ENCODE data around the gene LRRC4B. TPM values are rescaled to one million over a fixed set of nuclear protein-coding genes. Genes with fewer than 3 reads are reported as not detected.

The LRRC4B gene
- total RNA-seq, 2 experiments from 2014 or later: not detected

GRCh38 chr19:50573741-50574461 lies 5.7 kb upstream of the LRRC4B start:
- CTCF ChIA-PET: interaction anchor here (1.8 kb wide), 1 partner anchor 18 kb away, joined by 5 read pairs; no protein-coding TSS in a partner anchor
- POLR2A ChIA-PET: no interaction called here

DNA sequence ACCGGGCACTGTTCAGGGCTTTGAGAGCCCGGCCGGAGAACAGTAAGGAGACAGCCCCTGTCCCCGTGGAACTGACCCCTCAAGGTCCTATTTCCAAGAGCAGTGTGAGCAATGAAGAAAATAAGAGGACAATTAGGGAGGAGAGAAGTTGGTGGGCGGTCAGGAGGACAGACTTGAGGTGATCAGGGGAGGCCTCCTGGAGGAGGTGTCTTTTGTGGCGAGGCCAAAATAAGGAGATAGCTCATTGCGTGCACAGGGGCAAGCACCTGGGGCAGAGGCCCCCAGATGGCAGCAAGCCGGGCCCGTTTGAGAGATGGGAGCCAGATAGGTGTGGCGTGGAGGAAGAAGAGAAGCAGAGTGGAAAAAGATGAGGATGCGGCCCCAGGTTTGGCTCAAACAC lies 2.8 kb upstream of the LRRC4B start:
- POLR2A ChIA-PET: interaction anchor here (0.6 kb wide), 1 partner anchor 187 kb away, joined by 3 read pairs; no protein-coding TSS in a partner anchor
- CTCF ChIA-PET: interaction anchor here (1.0 kb wide), 1 partner anchor 15 kb away, joined by 3 read pairs; no protein-coding TSS in a partner anchor

DNA sequence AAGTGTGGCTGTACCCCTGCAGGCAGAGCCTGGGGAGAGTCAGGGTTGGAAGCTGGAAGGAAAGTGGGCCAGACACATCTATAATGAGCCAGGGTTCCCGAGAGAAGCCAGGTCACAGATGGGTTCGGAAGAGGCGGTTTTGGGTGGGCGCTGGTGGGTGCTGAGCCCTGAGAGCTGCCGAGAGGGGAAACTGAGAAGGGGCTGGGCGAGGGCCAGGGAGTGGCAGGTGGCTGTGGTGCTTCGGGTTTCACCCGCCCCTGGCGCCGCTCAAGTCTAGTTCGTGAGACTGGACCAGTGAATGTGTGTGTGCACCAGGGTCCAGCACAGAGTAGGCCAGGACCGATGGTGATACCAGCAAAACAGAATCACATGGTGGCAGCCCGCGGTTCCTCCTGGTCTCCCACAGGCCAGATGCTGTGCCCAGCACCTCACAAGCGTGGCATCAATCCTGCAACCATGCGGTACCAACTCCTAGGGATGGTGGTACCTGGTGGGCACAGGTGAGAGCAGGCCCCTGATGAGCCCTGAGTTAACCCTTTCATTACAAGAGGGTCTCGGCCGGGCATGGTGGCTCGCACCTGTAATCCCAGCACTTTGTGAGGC lies 1.8 kb upstream of the LRRC4B start:
- CTCF ChIA-PET: interaction anchor here (1.0 kb wide), 1 partner anchor 14 kb away, joined by 3 read pairs; no protein-coding TSS in a partner anchor
- POLR2A ChIA-PET: no interaction called here

DNA sequence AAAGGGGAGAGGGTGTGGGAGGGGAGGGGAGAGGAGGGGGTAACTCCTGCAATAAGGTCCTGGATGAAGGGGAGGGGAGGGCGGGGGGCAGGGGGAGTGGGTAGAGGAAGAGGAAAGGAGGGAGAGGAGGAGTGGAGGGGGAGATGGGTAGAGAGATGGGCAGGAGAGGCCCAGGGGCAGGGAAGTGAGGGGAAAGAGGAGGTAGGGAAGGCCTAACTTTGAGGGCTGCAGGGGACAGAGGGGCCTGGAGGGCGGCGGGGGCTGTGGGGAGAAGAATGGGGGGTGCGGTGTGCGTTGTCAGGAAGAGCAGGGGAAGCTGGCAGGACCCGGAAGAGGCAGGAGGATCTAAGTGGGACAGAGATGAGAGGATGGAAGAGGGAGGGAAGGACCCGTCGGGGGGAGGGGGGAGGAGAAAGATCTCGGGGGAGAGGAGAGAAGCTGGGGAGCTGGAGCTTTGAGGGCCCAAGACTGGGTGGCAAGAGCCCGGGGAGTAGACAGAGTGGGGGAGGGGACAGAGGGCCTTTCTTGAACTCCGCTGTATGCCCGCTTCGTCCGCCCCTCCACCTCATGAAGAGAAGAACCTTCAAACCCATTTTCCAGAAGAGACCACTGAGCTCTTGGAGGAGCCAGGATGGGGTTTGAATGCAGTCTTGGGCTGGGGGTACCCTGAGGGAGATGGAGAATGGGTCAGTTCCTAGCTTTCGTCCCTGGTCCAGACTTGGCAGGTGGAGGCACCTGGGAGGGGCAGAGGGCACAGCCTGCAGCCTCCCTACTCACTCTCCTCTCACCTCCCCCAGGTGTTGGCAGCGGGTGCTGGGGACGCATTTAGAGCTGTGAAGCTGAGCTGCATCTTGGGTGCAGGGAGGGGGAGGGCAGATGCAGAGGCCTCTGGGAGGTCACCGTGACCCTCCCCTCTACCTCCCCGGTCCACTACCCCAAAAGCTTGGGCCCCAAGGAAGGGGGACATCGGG lies 778 bp upstream of the LRRC4B start:
- CTCF ChIA-PET: no interaction called here
- POLR2A ChIA-PET: no interaction called here

DNA sequence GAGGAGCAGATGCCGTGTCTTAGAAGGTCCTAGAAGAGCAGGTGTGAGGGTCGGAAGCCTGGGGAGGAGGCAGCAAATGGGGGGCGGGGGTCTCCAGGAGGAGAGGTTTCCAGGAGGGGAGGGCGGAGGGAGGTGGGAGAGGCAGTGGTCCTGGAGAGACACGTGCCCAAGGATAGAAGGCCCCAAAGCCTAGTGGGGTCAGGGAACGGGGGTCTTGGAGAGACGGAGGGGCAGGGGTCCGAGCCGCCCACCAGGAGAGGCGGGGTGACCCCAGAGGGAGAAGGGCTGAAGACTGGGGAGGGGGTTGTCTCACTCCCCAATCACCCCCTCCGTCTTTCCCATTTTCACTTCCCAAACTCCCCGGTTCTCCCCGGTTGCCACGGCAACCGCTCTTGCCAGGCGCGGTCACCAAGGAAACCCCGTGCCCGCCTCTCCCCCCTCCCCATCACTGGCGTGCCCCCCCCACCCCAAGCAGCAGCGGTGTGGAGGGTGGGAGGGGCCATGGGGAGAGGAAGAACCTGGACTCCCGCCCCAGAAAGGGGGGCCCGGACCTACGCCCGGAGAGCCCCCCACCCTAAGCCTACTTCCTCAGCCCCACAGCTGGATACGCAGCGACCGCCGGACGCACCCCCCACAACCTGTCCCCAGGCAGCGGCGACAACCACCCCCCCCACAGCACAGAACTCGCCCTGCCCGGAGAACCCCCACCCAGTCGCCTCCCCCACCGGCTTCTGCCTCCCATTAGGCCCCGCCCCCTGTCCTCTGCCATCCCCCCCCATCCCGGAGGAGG lies 988 bp downstream of the LRRC4B start:
- ChIA-PET POLR2A (no interaction called here), CTCF (interaction anchor here (0.8 kb wide), 1 partner anchor 227 kb away, joined by 4 read pairs; no protein-coding TSS in a partner anchor)

GRCh38 chr19:50565984-50566903 lies 2.0 kb downstream of the LRRC4B start:
- POLR2A ChIA-PET: no interaction called here
- CTCF ChIA-PET: interaction anchor here (0.8 kb wide), 1 partner anchor 226 kb away, joined by 4 read pairs; no protein-coding TSS in a partner anchor

GRCh38 chr19:50564229-50565105 lies 3.8 kb downstream of the LRRC4B start:
- ChIA-PET CTCF (interaction anchor here (0.6 kb wide), 1 partner anchor 10 kb away, joined by 3 read pairs; no protein-coding TSS in a partner anchor), POLR2A (no interaction called here)

DNA sequence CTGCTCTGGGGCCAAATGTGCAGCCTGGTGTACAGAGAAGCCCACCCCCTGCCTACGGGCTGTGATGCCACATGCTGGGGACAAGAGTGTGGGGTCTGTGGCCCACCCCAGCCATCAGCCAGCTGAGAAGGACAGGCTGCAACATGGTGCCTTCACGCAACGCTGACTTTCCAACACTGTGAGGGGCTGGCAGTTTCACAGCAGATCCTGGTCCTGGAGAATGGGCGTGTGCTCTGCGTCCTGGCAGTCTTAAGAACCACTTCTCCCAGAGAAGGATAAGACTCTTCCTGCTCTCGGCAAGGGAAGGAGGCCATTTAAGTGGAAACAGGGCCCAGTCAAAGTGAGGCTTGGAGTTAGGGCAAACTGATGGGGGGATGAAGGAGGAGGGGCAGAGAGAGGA lies 4.6 kb downstream of the LRRC4B start:
- ChIA-PET CTCF (interaction anchor here (0.6 kb wide), 1 partner anchor 13 kb away, joined by 5 read pairs; no protein-coding TSS in a partner anchor), POLR2A (no interaction called here)

GRCh38 chr19:50562996-50563395 lies 5.2 kb downstream of the LRRC4B start:
- CTCF ChIA-PET: no interaction called here

GRCh38 chr19:50562329-50562728 lies 5.9 kb downstream of the LRRC4B start:
- POLR2A ChIA-PET: no interaction called here
- CTCF ChIA-PET: no interaction called here

More at GRCh38 chr19:50562996-50563395, 5.2 kb downstream of the LRRC4B start:
- POLR2A ChIA-PET: no interaction called here

DNA sequence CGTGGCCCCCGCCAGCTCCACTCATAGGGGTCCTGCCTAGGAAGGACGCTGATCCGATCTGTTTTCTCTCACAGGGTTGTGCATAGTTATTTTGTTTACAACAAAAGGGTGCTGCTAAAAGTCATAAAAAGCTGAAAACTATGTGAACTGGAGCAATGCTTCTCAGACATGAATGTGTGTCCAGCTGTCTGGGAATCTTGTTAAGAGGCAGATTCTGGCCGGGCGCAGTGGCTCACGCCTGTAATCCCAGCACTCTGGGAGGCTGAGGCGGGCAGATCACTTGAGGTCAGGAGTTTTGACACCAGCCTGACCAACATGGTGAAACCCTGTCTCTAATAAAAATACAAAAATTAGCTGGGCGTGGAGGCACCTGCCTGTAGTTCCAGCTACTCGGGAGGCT lies 8.6 kb downstream of the LRRC4B start:
- POLR2A ChIA-PET: no interaction called here
- CTCF ChIA-PET: no interaction called here

DNA sequence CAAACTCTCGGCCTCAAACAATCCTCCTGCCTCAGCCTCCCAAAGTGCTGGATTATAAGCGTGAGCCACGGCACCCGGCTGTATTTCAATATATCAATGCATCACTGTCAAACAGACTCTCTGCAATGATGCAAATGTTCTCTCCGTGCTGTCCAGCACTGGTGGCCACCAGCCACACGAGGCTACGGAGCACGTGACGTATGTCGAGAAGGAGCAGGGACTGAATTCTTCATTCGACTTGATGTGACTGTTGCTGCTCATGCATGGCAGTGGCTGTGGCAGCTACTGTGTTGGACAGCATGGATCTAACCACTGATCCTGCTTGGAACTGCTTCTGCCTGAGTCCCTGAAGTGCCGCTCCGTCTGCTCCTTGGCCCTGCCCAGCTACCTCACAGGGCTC lies 9.8 kb downstream of the LRRC4B start:
- CTCF ChIA-PET: no interaction called here
- POLR2A ChIA-PET: no interaction called here

DNA sequence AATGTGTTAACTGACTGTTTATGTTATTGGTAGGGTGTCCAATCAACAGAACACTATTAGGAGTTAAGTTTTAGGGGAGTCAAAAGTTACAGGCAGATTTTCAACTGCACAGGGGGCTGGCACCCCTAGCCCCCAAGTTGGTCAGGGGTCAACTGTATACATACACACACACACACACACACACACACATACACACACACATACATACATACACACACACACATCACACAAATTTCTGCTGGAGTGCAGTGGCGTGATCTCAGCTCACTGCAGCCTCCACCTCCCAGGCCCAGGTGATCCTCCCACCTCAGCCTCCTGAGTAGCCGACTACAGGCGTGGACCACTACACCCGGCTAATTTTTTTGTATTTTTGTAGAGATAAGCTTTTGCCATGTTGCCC lies 10.2 kb downstream of the LRRC4B start:
- CTCF ChIA-PET: interaction anchor here (2.7 to 2.8 kb wide), 2 partner anchors 47 to 201 kb away, joined by 9 read pairs; partner anchors contain the start of gene JOSD2
- POLR2A ChIA-PET: no interaction called here

- ChIA-PET CTCF (interaction anchor here (0.7 to 2.8 kb wide), 8 partner anchors 13 to 224 kb away, joined by 3 to 9 read pairs (median 4); partner anchors contain the start of gene JOSD2), POLR2A (no interaction called here)
Measured at GRCh38 chr19:50557009-50557613, 11.1 kb downstream of the LRRC4B start.

- POLR2A ChIA-PET: no interaction called here
- CTCF ChIA-PET: interaction anchor here (0.5 to 2.8 kb wide), 15 partner anchors 12 to 278 kb away, joined by 3 to 9 read pairs (median 4); partner anchors contain the start of gene JOSD2
Measured at GRCh38 chr19:50556282-50557008, 11.8 kb downstream of the LRRC4B start.
